ENCODE data around the gene LPIN3. TPM values are rescaled to one million over a fixed set of nuclear protein-coding genes. Genes with fewer than 3 reads are reported as not detected.

Gene LPIN3
- total and polyA plus RNA-seq, 2 experiments from 2014 or later: 6.1 to 9.7 TPM

GRCh38 chr20:41386502-41387427 lies 46.1 kb downstream of the LPIN3 start:
- H3K9me2 ChIP-seq (ENCODE audit: insufficient read depth): no peaks in the 10 kb centered on the region
- H3K4me3 Mint-ChIP-seq: no peak overlapping the region; the same call in 2 of the 3 replicates
- H3K27me3 ChIP-seq (ENCODE audit: insufficient read depth): no peaks in the 10 kb centered on the region
- TF ChIP-seq, protein P1, sequence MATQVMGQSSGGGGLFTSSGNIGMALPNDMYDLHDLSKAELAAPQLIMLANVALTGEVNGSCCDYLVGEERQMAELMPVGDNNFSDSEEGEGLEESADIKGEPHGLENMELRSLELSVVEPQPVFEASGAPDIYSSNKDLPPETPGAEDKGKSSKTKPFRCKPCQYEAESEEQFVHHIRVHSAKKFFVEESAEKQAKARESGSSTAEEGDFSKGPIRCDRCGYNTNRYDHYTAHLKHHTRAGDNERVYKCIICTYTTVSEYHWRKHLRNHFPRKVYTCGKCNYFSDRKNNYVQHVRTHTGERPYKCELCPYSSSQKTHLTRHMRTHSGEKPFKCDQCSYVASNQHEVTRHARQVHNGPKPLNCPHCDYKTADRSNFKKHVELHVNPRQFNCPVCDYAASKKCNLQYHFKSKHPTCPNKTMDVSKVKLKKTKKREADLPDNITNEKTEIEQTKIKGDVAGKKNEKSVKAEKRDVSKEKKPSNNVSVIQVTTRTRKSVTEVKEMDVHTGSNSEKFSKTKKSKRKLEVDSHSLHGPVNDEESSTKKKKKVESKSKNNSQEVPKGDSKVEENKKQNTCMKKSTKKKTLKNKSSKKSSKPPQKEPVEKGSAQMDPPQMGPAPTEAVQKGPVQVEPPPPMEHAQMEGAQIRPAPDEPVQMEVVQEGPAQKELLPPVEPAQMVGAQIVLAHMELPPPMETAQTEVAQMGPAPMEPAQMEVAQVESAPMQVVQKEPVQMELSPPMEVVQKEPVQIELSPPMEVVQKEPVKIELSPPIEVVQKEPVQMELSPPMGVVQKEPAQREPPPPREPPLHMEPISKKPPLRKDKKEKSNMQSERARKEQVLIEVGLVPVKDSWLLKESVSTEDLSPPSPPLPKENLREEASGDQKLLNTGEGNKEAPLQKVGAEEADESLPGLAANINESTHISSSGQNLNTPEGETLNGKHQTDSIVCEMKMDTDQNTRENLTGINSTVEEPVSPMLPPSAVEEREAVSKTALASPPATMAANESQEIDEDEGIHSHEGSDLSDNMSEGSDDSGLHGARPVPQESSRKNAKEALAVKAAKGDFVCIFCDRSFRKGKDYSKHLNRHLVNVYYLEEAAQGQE (IDR thresholded peaks at IDR 0.05; ENCODE audit: unreplicated experiment): no peak
- TF ChIP-seq, protein P2, sequence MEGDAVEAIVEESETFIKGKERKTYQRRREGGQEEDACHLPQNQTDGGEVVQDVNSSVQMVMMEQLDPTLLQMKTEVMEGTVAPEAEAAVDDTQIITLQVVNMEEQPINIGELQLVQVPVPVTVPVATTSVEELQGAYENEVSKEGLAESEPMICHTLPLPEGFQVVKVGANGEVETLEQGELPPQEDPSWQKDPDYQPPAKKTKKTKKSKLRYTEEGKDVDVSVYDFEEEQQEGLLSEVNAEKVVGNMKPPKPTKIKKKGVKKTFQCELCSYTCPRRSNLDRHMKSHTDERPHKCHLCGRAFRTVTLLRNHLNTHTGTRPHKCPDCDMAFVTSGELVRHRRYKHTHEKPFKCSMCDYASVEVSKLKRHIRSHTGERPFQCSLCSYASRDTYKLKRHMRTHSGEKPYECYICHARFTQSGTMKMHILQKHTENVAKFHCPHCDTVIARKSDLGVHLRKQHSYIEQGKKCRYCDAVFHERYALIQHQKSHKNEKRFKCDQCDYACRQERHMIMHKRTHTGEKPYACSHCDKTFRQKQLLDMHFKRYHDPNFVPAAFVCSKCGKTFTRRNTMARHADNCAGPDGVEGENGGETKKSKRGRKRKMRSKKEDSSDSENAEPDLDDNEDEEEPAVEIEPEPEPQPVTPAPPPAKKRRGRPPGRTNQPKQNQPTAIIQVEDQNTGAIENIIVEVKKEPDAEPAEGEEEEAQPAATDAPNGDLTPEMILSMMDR (conservative IDR thresholded peaks at IDR 0.05; ENCODE audit: low read depth in 2 of 2): no peak
- TF ChIP-seq EZH2phosphoT487 (IDR thresholded peaks at IDR 0.05; ENCODE audit: unreplicated experiment) (no peak), EZH2 (IDR thresholded peaks at IDR 0.05; ENCODE audit: low read depth, unreplicated experiment) (no peak), STAT1 (IDR thresholded peaks at IDR 0.05; ENCODE audit: unreplicated experiment) (no peak), JUNB (IDR thresholded peaks at IDR 0.05; ENCODE audit: unreplicated experiment) (no peak), ETS1 (IDR thresholded peaks at IDR 0.05) (no peak), NANOG (IDR thresholded peaks at IDR 0.05; ENCODE audit: borderline replicate concordance) (no peak), ZNF462 (CRISPR knock-in tag; IDR thresholded peaks at IDR 0.05) (no peak), POLR2AphosphoS5 (IDR thresholded peaks at IDR 0.05; ENCODE audit: low read depth) (no peak), ZNF114 (CRISPR knock-in tag; IDR thresholded peaks at IDR 0.05) (no peak), ZNF331 (CRISPR knock-in tag; IDR thresholded peaks at IDR 0.05; ENCODE audit: low read depth) (no peak), CREB1 (CRISPR knock-in tag; IDR thresholded peaks at IDR 0.05; ENCODE audit: low read depth) (no peak)
- H3K36me3 ChIP-seq (ENCODE audit: insufficient read depth): no peaks in the 10 kb centered on the region
- no peaks in the 10 kb centered on the region for H3F3A ChIP-seq (replicated peaks; ENCODE audit: low read depth)
- no peak overlapping the region for H3K27ac ChIP-seq (ENCODE audit: low read depth)
- H2AFZ ChIP-seq: no peak overlapping the region
- H3K9me3 Mint-ChIP-seq: no peaks in the 10 kb centered on the region
- DNase-seq (ENCODE audit: low spot score) (no peak), ATAC-seq (no peak)
- H3K27me3 Mint-ChIP-seq (ENCODE audit: insufficient read depth, low read depth, poor library complexity): no peaks in the 10 kb centered on the region
- H4K20me1 ChIP-seq (replicated peaks; ENCODE audit: insufficient read depth): no peaks in the 10 kb centered on the region
- H3K36me3 Mint-ChIP-seq (ENCODE audit: low read depth): no peaks in the 10 kb centered on the region
- no peak overlapping the region for H3K4me3 ChIP-seq
- H3K79me2 ChIP-seq (replicated peaks; ENCODE audit: insufficient read depth): no peaks in the 10 kb centered on the region
- H3K4me2 ChIP-seq: no peak overlapping the region
- peaks cover 3% of the 10 kb centered on the region for H3K4me1 ChIP-seq (ENCODE audit: insufficient read depth)
- H3K4me1 Mint-ChIP-seq: peaks cover 12% of the 10 kb centered on the region
- H3K27ac Mint-ChIP-seq: no peak overlapping the region
